C1 segment of cervical spinal cord (tissue), 14 donors: ENCODE measurements around the gene CREB1.

Source experiments
- DNase-seq, 14 donors: peaks; one replicate each; lab custom pipeline; 2025; lab: John Stamatoyannopoulos, UW

CREB1 gene

DNA sequence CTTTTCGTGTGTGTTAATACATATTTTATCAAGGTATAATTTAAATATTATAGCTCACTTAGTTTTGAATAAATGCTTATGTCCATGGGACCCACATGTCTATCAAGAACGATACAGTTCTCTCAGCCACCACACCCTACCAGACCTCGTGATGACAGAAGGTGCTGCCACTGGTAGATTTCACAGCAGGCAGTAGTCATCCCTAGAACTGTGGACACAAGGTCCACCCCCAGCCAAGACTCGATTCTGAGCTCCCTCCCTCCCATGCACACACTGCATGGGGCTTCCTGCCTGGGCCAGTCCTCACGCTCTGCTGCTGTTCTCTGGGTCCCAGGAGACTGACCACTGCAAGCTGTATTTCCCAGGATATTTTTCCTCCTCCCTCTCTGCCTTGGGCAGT is 26.5 kb upstream of the CREB1 start:
- peak in 6 of 14 donors; percentile 7 to 23 (median 16) for DNase-seq

DNA sequence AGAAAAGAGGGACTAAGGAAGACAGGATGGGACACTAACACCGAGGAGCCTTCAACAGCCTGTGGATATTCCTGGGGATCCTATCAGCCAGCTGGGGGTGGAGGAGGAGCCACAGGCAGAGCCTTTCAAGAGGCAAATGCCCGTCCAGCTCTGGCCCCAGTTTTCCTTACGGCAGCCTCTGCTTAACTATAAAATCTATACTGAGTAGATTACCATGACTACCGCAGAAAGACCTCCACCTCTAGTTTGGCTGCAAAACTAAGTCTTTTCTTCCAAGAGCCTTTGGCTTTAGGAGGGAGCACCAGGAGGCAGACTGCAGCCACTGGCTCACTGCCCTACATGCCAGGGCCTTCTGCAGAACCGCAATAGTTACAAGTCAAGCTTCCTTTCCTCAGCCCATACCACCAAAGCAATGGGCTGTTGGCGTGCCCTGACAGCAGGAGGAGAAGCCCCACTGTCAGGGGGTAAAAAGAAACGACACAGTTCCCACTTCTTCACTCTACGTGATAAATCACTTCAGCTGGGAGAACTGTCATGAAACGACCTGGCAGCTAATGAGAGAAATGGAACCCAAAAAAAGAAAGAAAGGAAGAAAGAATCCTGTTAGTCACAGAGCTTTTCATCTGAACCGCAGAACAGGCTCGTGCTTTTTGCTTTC is 25.1 kb upstream of the CREB1 start:
- peak in 7 of 14 donors; percentile 9 to 47 (median 37) for DNase-seq

DNA sequence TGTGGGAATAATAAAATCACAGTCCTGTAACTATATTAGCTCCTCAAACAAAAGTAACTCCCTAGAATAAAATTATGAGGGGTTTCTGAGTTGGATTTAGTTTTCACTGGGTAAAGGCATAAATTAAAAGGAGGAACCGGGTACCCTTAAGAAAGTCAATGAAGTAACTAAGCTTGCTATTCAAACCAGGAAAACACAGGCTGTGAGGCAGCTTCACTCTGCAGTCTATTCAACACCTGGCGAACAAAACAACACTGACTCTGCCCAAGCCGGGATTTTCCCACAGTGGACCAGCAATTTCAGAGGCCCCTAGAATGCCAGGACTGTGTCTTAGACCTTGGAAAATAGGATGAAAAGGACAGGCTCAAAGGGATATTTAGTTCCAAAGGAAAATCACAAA is 24.6 kb upstream of the CREB1 start:
- peak in 1 of 14 donors; percentile 7 for DNase-seq

DNA sequence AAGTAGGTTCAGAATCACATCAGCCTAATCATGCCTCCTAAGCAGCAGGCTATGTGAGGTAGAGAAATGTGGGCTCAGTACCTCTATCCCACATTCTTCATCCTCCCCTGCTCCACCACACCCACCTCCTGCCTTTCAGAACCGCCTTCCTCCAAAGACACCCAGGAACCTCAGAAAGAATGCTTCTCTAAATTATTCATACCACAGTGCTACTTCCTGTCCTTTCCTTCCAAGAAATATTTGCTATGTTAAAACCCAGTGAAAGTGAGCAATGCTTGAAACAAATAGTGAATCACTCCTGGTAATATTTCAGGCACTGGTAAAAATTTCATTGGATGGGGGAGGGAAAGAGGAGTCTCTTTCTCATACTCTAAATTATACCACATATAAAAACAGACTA is 24.0 kb upstream of the CREB1 start:
- DNase-seq, result no peak

DNA sequence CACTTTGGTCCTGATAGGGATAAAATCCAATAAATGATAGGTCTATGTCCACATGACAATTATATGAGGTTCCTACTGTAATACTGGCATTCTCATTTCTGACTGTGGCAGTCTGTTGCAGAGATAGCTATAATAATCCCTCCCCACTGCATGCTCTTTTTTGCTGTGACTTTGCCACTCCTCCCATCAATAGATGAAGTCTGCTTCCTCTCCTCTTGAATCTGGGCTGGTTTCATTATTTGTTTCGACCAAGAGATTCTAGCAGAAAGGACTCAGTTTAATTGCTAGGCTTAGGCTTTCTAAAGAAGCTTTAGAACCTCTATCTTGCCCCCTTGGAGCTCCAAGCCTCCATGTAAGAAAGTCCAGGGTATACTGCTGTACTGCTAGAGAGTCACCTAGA is 23.3 kb upstream of the CREB1 start:
- DNase-seq, result no peak

DNA sequence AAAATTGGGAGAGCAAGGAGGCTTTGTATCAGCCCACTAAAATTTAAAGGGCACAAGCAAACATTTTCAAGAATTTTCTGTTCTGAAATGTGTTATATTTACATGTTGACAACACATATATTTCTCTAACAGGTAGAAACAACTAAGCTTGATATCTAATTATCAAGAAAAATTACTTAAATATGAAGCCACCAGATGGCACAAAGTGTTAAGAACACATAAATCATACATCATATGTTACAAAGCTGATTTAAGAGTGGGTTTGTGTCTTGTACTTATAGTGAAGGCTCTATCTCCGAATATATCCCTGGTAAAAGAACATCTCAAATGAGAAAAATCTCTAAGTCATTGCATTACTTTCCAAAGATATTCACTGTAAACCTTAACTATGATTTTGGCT is 19.6 kb upstream of the CREB1 start:
- DNase-seq, result no peak

DNA sequence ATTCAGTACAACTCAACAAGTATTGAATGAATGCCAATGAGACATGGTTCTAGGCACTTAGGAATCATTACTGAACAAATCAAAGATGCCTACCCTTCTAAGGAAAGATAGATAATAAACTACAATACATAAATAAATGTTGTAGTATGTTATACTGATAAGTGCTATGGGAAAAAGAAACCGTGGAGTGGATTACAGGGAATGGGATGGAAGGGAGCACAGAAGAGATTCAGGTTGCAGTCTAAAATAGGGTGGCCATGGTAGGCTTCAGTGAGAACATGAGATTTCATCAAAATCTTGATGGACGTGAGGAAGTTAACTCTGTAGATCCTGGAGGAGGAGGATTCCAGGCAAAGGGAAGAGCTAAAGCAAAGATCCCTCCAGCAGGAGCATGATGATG is 17.9 kb upstream of the CREB1 start:
- no peak for DNase-seq

DNA sequence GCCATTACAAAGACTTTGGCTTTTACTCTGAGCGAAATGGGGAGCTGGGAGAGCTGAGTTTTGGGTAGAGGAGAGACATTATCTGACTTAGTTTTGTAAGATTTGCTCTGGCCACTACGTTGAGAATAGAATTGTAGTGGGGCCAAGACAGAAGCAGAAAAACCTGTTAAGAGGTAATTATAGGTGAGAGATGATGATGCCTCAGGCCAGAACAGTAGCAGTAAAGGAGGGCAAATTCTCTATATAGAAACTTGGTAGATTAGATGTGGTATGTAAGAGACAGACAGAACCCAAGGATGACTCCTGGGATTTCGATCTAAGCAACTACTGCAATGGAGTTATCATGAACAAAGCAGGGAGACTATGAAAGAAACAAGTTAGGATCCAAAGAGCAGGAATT is 17.4 kb upstream of the CREB1 start:
- DNase-seq, result no peak

DNA sequence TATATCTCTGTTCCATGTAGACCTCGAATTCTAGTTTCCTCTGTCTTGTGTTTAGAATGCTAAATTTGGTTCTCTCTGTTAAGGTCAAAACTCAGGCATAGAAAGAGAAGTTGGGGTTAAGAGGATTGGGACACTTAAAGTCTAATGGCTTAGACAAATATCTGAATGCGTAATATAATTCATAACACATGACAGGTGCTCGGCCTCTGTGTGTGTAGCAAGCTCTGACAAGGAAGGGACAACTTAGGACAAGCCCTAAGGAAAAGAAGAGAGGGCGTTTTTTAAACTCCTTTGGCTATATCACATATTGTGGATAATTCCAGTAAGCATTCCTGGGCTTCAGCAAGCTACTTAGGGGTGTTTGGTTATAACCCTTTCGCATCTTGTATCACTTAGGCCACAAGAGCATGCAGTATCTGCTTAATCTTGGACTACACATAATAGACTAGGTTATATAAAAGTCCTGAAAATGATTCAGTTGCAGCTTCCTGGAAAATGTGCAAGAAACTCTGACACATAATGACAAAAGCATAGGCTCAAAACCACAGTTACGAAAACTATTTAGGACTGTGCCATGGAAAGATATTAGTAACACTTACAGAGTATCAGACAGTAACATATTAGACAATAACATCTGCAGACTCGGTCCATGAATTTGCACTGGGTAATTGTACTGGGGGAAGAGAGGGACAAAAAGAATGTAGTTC is 16.1 kb upstream of the CREB1 start:
- DNase-seq, result no peak

DNA sequence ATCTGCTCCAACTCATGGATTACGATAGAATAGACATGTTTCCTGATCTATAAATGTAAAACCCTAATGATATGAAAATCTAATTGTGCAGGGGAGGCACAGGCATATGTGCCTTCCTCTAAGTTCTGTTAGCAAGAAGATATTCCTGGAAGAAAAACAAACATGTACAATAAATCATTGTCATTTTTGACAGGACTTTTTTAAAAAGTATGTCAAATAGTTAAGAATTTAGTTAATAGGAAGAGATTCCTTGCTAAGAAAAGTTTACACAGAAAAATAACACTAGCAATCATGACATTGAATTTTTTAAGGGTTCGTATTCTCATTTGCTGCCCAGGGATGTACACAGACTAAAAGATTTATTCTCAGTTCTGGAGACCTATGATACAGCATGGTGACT is 15.3 kb upstream of the CREB1 start:
- no peak for DNase-seq

DNA sequence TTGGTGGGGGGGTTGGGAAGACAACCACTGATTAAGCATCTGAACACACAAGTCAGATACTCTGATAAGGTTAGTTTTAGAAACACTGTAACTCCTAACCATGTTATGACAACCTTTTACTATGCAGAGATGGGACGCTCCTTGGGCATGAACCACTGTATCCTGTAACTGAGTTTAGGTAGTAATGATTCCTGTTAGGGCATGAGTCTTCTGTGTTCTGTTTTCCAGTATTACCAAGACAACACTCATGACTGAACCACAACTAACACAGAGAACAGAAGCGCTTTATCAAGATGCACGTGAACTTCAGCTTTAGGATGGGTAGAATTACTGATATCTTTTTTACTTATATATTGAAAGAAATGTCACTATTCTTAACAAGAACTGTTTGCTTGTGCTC is 14.1 kb upstream of the CREB1 start:
- DNase-seq, result no peak

DNA sequence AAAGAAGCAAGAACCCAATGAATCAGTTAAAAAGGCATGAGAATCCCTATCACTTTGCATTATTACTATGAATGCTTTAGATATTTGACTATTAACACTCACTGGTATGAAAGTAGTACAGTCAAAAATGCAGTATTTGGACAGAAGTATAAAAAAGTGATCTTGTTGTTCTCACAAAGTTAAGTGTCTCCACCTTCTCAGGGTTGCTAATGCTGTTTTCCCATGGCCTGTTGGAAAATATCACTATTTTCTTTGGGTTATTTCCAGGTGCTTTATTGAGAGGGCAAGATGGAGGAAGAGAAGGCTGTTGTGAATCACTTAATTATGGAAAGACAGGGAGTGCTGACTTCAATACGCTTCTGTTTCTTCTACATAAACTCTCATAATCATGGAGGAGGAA is 13.6 kb upstream of the CREB1 start:
- DNase-seq, result no peak

DNA sequence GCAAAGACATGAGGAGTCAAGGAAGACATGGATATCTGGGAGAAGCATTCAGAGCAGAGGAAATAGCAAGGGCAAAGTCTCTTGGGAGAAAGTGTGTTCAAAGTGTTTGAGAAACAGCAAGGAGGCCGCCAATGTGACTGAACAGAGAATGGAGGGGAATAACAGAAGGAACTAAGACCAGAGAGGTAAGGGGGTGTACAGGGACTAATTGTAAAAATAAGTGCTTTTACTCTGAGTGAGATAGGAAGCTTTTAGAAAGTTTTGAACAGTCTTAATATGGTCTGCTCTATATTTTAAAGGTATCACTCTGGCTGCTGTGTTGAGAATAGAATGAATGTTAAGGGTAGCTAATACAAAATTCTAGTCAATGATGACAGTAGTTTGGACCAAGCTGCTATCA is 6.8 kb upstream of the CREB1 start:
- DNase-seq, result no peak

DNA sequence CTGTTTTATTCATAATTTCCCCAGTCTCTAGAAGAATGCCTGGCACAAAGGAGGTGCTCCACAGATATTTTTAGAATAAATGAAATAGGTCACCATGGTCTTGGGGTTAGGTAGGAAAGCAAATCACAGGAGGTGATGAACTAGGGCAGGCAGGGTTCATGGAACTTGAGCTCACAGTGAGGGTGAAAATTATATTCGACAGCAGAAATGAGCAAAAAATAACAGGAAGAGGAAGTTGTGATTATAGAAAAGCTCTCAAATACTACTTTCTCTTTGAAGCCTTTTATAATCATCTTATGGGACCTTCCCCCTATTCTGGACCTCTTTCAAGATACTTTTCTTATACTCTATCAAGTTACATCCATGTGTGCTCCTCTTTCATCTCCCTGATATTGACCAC is 4.5 kb upstream of the CREB1 start:
- DNase-seq, result no peak

DNA sequence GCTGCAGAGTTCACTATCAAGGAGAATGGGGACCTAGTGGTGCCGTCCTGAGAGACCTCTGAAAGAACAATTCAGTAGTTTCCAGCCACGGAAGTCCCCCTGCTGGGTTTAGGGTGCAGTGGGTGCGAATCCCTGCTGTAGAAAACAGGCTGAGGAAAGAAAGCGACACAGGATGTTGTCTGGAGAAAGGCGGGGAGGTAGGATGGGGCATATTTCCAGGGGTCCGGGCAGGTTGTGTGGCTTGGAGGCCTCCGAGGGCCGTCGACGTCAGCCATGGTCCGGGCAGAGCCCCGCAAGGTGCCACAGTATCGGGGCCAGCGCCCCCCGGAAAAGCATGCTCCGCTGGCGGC is 807 bp upstream of the CREB1 start:
- peak in 2 of 14 donors; percentile 35 to 68 for DNase-seq

DNA sequence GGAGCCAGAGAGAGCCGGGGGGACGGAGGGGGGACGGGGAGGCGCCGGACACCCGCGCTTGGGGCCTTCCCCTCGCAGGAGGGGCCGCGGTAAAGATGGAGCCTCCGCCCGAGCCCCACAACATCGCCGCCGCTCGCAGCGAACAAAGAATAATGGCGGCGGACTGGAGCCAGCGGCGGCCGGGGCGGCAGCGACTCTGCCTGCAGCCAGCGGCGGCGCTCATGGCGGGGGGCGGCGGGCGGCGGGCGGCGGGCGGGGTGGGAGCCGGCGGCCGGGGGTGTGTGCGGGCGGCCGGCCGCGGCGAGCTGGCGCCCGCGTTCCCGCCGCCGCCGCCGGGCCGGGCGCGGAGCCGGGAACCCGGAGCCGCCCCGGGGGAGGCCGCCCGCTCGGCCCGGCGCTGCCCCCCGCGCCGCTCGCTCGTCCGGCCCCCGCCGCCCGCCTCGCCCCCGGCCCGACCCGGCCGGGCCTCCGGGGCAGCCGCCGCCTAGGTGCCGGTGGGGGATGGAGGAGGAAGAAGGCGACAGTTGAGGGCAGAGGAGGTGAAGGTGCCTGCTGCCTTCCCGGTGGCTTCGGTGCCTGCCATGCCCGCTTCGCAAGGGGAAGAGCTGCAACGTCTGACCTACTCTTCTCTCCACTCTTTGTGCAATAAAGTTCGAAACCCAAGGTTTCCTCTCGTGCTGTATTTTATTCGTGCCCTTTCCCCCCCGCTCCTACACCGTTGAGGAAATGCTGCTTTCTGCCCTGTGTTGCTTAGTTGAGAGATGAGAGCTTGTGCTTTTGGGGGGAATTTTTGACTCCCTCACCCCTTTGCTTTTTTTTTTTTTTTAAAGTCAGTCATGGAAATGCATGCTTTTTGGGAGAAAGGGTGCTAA is 634 bp downstream of the CREB1 start:
- DNase-seq, result peak in 11 of 14 donors; percentile 5 to 64 (median 31)

DNA sequence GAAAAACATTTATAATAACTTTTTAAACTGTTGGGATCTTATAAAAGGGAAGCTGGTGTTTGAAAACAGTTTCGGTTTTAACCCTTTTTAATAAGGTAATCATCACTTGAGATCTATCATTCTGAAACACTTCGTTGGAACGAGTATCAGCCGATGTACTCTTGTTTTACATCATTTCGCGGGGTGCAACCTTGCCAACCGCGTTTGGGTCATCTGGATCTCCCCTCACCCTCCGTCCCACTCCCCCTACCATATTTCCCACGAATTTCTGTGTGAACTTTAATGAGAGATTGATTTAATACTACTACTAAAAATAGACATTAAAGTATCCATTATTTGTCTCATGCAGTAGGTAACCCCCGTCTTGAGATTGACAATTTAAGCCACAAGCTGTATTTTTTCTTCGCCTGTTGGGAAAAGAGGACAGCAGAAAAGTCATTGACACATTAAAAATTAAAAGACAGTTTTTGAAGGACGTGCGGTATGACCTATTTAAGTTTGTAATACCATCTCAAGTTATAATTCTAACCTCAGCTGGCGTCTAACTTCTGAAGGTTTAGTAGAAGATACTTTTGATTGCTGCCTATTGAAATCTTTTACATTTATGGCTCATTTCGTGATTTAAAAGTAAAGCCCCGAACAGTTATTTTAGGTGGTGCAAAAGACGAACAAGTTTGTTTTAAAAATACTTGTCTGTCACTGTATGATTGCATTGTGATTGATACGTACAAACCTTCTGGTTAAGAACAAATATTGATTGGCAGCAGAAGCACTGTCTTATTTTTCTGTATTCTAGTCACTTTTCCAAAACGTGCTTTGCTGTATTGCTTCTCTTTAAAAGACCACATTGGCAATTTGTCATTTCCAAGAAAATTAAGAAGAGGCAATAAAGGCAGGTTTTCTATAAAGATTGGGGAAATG is 1.5 kb downstream of the CREB1 start:
- DNase-seq, result peak in 2 of 14 donors; percentile 5 to 32

DNA sequence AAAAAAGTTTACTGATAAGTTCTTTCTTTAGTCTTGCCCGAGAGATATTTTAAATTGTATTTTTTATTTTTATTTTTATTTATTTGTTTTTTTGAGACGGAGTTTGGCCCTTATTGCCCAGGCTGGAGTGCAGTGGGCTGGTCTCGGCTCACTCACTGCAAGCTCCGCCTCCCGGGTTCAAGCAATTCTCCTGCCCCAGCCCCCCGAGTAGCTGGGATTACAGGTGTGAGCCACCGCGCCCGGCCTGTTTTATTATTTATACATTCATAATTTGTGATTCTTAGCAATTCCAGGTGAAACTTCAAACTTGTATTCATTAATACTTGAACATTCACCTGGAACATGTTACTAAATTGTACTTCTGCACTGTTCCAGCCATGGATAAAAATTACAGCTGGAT is 2.9 kb downstream of the CREB1 start:
- no peak for DNase-seq

DNA sequence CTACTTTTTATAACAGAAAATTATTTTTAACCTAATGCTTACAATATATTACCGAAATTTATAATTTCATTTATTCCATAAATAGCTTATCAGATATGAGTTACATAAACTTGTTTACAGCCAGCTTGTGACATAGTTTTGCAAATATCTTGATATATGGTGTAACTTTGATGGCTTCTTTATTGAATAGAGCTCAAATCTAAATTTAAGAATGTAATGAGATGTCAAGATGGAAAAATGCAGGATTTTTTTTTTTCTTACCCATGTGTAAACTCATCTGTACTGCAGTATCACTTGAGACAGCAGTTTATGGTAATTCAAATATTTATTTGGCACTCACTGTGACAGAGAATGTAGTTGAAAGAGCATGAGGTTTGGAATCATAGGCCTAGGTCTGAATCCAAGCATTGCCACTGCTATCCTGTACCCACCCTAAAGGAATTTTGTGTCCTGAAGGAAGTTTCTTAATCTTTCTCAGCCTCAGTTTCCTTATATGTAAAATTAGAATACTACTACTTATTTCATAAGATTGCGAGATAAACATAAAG is 3.8 kb downstream of the CREB1 start:
- DNase-seq, result no peak

DNA sequence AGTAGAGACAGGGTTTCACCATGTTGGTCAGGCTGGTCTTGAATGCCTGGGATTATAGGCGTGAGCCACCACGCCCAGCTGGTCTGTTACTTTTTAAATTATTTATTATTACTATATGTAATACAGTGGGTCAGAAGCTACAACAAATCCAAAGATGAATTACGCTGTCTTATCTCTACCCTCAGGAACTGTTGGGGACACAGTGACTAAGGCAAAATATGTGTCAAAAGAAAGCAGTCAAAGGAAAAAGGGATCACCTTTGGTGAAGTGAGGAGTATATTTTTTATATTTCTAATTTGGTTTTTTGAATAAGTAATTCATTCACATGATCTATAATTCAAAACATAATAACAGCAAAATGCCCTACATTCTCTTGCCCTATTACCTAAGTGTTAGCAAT is 4.7 kb downstream of the CREB1 start:
- no peak for DNase-seq

DNA sequence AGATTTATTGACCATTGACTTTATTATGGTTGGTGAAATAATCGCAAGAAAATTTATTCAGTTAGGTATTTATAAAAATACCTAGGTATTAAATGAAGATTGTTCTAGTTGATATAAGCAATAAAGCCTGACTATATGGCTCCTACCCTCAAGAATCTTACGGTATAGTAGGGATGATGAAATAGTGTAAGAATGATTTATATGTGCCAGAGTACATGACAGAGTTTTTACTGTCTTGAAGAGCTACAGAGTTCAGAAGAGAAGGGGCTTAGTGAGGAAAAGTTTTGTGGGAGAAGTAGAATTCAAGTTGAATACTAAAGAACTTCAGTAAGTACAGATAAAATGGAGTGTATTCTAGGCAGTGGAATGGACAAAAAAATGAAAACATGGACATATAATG is 9.7 kb downstream of the CREB1 start:
- no peak for DNase-seq
